Activated T-cell treated with anti-CD3 and anti-CD28 coated beads for 48 hours (primary cell): ENCODE data around the gene AADAC.
"Not testable (repeated sequence)": the region's sequence is repeated elsewhere in the genome, so short reads cannot be mapped to it uniquely, and the experiment has no call there.

Source experiments
- DNase-seq: peaks from one replicate; pipeline ENCODE4 v3.0.0-alpha.2; 2020; ENCODE audit warnings: low read depth

AADAC gene

GRCh38 chr3:151856118-151856517 lies 42.2 kb downstream of the AADAC start:
- no peak for DNase-seq

GRCh38 chr3:151856641-151857040 lies 42.7 kb downstream of the AADAC start:
- DNase-seq, result no peak

GRCh38 chr3:151859233-151859673 lies 45.3 kb downstream of the AADAC start:
- no peak for DNase-seq

- DNase-seq, result no peak
Measured at GRCh38 chr3:151859905-151860304, 46.0 kb downstream of the AADAC start.

- no peak for DNase-seq
Measured at GRCh38 chr3:151863611-151864010, 49.7 kb downstream of the AADAC start.

- no peak for DNase-seq
Measured at GRCh38 chr3:151864423-151865101, 50.6 kb downstream of the AADAC start.

GRCh38 chr3:151866711-151867410 lies 52.9 kb downstream of the AADAC start:
- no peak for DNase-seq

- no peak for DNase-seq
Measured at GRCh38 chr3:151867666-151868065, 53.8 kb downstream of the AADAC start.

GRCh38 chr3:151869181-151869580 lies 55.3 kb downstream of the AADAC start:
- no peak for DNase-seq

GRCh38 chr3:151871639-151872468 lies 57.9 kb downstream of the AADAC start:
- no peak for DNase-seq

GRCh38 chr3:151873398-151873797 lies 59.5 kb downstream of the AADAC start, which contains the start of gene SUCNR1:
Gene SUCNR1 (plus strand): TSS chr3:151873643. CDS start chr3:151879893, 6,250 bp downstream.
- no peak for DNase-seq

- not testable (repeated sequence) for DNase-seq
Measured at GRCh38 chr3:151874079-151874478, 60.2 kb downstream of the AADAC start.

- no peak for DNase-seq
Measured at GRCh38 chr3:151875759-151876158, 61.8 kb downstream of the AADAC start.

- DNase-seq, result no peak
Measured at GRCh38 chr3:151877269-151877668, 63.4 kb downstream of the AADAC start.
